ENCODE data around the gene TESMIN.

GRCh38 chr11:68667511-68668500 is 83.5 kb downstream of the TESMIN start:
- no peak for TF ChIP-seq EZH2 (IDR thresholded peaks at IDR 0.05; ENCODE audit: insufficient read depth, poor library complexity, severe bottlenecking)
- TF ChIP-seq EZH2phosphoT487 (IDR thresholded peaks at IDR 0.05; ENCODE audit: insufficient read depth, low read depth), result no peak

All from GM23248 (cell line).